GM18870 (cell line): ENCODE data around the gene PEX12.
"Not testable (repeated sequence)": the region's sequence is repeated elsewhere in the genome, so short reads cannot be mapped to it uniquely, and the experiment has no call there.

Experiments
- ATAC-seq: cut with Tn5 transposase; IDR thresholded peaks from one replicate; pipeline ENCODE4 v1.9.1; 2021; ENCODE audit warnings: moderate library complexity; ENCODE audit not compliant: unreplicated experiment

Gene PEX12

DNA sequence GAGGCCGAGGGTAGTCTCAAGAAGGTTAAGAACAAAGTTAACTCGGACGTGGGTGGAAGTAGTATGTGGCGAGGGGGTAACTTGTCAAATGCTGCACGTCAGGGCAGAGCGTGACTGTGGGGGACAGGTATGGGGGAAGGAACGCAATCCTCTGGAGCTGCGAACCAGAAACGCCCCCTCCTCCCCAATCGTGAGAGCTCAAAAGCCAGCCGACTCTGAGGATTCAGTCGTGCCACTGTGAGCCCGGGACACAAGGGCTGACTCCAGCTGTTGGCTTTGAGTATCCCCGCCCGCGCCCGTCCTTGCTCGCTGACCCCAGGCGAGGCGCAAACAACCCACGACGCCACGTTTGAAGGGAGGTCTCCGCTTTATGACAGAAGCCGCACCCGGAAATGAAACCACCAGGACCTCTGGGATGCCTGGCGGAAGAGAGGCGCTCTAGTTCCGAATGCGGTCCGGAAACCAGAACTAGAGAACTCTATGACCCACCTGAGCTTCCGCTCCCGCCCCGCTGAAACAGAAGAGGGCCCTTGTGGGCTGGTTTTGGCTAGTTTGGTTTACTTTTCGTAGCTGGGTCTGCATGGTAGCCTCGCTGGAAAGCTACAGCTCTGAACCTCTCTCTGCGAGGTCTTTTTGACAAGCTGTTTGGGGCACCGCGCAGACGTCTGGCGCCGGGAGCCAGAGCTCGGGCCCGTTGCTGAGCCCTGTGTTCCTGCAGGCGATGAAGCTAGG lies at the start of gene PEX12:
TSS of gene PEX12 (minus strand) at position 375 of the 732 bp plus-strand sequence. CDS start 550 bp downstream, outside the sequence.
- no peak for ATAC-seq

DNA sequence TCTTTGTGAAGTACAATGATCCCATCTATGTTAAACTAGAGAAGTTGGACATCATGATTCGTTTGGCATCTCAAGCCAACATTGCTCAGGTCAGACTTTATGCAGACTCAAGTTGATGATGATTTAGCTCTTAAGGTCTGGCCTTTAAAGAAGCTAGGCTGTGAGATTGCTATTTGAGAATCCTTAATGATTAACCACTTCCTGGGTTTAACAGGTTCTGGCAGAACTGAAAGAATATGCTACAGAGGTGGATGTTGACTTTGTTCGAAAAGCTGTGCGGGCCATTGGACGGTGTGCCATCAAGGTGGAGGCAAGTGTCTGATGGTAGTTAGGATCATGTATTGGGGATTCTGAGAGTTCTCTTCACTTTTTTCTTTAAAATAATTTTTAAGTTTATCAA lies 49.0 kb upstream of the PEX12 start:
- no peak for ATAC-seq

DNA sequence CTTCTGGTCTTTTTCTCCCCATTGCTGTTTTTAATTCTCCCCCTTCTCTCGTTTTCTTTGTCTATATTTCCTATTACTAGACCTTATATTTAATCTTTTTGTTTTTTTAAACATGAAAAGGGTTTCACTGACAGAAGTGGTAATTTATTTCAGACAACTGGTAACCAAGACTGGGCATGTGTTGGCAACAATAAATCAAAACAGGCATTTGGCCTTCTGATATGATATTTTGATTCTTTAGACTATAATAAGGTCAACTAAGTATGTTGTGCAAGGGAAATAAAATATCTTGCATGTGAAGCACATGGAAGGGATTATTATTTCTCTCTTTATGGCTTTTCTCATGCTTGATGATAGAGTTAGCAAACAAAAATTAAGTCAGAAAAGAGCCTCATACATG lies 43.4 kb upstream of the PEX12 start:
- ATAC-seq, result no peak

- no peak for ATAC-seq
Measured at GRCh38 chr17:35618628-35619027, 40.3 kb upstream of the PEX12 start.

DNA sequence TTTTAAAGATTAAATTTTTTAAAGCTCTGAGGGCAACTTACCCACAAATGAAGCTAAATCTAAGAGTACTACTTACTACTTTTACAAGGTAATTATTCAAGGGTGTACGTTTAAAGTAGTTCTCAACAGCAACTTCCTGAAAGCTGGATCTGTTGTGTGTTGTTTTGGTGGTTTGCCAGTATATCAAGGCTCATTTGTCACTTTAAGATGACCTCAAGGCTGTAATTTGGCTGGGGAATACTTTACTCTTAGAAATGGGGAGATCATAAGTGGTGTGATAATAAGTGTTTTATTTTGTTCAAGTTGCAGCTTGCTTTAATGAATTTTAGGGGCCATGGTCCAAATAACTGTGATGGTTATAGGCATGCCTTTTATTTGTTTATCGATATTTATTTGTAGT lies 39.1 kb upstream of the PEX12 start:
- no peak for ATAC-seq

GRCh38 chr17:35616536-35616935 lies 38.2 kb upstream of the PEX12 start:
- ATAC-seq, result no peak

- ATAC-seq, result no peak
Measured at GRCh38 chr17:35614810-35615209, 36.4 kb upstream of the PEX12 start.

DNA sequence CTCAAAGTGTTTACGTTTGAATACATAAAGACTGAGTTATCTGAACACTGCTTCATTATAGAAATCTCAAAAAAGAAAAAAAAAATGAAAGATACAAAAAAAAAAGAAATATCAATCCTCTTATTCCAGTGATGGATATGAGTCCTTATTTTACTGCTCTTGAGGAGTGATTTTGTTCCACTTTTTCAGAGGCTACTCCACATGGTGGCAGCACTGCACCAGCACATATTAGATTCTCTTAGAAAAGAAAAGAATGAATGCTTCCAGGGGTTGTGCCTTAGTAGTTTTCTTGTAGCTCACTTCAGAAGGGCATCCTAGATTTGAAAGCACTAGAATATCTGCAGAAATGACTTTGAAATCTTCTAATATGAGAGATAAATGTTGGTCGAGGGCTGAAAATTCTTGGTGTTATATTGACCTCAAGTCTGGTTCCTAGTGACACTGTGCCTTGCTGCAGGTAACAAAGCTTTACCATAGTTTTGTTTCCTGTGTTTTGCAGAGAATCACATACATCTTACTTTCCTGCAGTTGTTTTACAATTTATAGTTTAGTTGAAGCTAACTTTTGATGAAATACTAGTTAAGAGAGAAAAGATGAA lies 34.7 kb upstream of the PEX12 start:
- no peak for ATAC-seq

- not testable (repeated sequence) for ATAC-seq
Measured at GRCh38 chr17:35610746-35611145, 32.4 kb upstream of the PEX12 start.

GRCh38 chr17:35609831-35610230 lies 31.5 kb upstream of the PEX12 start:
- ATAC-seq, result no peak

DNA sequence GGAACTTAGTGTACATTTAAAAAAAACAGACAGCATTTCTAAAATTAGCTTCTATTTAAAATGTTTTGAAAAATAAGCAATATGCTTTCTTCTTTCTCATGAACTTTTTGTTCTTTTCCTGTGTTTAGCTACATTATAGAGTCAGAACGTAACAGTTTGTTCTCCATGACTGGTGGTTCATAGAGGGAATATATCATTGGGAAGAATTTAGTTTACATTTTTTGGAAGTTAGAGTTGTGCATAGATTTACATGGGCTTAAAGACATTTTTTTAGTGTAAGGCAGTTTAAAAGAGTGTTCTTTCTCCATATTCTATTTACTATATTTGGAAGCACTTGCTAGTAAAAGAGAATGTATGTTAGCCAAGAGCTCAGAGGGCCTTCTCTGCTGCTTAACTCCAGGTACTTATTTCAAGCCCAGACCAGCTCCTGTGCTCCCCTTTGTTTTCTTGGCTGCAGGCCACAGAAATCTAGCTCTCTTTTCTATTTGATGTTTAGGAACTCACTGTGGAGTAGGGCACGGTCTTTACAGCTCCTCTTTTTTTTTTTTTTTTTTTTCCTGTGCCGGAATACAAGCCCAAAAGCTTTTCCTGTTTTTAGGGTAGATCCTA lies 29.0 kb upstream of the PEX12 start:
- no peak for ATAC-seq

DNA sequence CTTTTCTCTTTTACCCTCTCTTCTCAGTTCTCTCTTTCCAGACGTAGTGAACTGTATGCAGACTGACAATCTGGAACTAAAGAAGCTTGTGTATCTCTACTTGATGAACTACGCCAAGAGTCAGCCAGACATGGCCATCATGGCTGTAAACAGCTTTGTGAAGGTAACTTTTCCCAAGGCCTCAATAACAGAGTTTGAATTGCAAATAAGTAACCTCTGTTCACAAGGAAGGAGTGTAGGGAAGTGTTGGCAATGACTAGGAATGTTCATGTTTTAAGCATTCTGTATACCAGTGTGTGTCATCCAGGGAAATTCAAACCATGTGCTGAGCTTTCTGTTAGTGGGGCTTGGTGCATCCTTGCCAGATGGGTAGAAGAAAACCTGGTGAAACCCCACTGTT lies 27.3 kb upstream of the PEX12 start:
- no peak for ATAC-seq

DNA sequence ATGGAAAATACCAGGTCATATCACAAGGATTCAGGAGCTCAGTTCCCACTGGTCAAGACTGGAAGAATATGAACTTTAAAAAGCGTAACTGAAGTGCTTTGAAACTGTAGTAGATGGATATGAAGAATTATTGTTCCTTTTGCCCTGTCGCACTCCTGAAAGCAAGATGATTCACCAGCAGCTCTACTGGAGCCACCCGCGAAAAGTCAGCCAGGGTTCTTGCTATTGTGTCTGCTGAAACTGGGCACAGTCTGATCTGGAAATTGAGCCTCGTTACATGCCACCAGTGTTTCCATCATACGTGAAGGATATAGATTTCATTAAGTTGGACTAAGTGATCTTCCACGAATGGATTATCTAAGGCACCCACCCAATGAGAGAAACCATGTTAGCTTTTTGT lies 25.3 kb upstream of the PEX12 start:
- ATAC-seq, result no peak

- no peak for ATAC-seq
Measured at GRCh38 chr17:35597604-35598003, 19.2 kb upstream of the PEX12 start.

- ATAC-seq, result no peak
Measured at GRCh38 chr17:35596530-35597233, 18.3 kb upstream of the PEX12 start.

- no peak for ATAC-seq
Measured at GRCh38 chr17:35596072-35596471, 17.7 kb upstream of the PEX12 start.

GRCh38 chr17:35588196-35588920 lies 10.0 kb upstream of the PEX12 start:
- no peak for ATAC-seq

- peak; percentile 68 for ATAC-seq
Measured at GRCh38 chr17:35587074-35587961, 8.9 kb upstream of the PEX12 start, which contains the start of gene AP2B1. Gene AP2B1, plus strand, starts transcription at chr17:35587322. Its CDS starts 6,709 bp downstream, at chr17:35594031.

DNA sequence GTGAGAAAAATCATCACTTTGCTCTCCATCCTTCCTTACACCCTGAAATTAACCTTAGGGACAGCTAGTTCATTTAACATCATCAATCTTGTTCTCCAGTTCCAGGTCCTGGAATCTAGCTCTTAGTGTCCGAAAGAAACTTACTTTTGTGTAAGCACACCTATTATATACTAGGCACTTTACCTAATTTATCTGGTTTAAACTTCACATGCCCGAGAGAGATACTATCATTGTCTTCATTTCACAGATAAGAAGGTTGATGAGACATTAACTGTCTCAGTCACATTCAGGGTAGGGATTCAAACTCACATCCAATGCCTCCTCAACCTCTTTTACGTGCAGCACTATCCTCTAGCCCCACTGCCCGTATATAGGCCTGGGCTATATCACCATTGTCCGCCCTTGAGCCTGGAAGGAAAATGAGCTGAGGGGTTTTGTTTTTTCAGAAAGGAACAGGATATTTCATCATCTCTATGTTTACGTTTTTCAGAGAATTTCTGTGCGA lies 8.2 kb upstream of the PEX12 start:
- no peak for ATAC-seq

DNA sequence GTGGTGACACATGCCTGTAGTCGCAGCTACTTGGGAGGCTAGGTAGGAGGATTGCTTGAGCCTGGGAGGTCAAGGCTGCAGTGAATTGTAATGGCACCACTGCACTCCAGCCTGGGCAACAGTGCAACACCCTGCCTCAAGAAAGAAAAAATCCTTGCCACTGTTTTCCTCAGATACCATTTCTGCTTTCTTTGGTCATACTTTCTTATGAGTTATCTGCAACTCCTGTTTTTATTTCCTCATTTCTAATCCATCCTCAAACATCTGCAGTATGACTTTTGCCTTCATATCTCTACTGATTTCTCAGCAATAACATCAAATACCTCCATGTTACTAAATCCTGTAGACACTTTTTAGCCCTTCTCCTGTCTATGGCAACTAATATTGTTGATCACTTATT lies 5.7 kb upstream of the PEX12 start:
- no peak for ATAC-seq
